H1 (cell line): ENCODE results near the gene PPIF. TPM values are rescaled to one million over a fixed set of nuclear protein-coding genes. Genes with fewer than 3 reads are reported as not detected.

Source experiments
- BACH1 ChIP-seq: IDR thresholded peaks from 2 replicates; pipeline ENCODE4 v1.6.1; 2012; ENCODE audit warnings: low read length, improper control_type of control experiment
- CHD1 ChIP-seq: IDR thresholded peaks from 2 replicates; pipeline ENCODE4 v1.6.1; 2012; ENCODE audit warnings: low read depth, low read length, improper control_type of control experiment
- NANOG ChIP-seq: IDR thresholded peaks from 2 replicates; pipeline ENCODE4 v1.6.1; 2011; ENCODE audit warnings: low read length, low read depth, mild to moderate bottlenecking, inconsistent platforms; ENCODE audit not compliant: insufficient read depth, poor library complexity, severe bottlenecking
- SP1 ChIP-seq: IDR thresholded peaks from 2 replicates; pipeline ENCODE4 v1.6.1; 2011; ENCODE audit warnings: low read depth, low read length
- polyA plus RNA-seq, 7 experiments: library from polyadenylated mRNA; depleted of rRNA in 3 of 7; stranded (reverse) in 5 of 7; unstranded in 2 of 7; fragments of >200 nt in 5 of 7; fragments of 200-250 nt in 2 of 7; gene quantifications; 1 replicate in 5 of 7; 2 replicates in 1 of 7; 4 replicates in 1 of 7; pipeline versions ENCODE4 v1.2.1 to v1.2.3, GENCODE V29; 2011 to 2013; ENCODE audit warnings: missing spikeins in 2 of 7, mixed read lengths in 2 of 7
- total RNA-seq: library from RNA; stranded (reverse); fragmentation: NEBNext Ultra II Directional; extraction: Animal tissue kit (Norgen Biotek cat#: 25700); gene quantifications from 2 replicates; pipeline ENCODE4 v1.2.1, GENCODE V29; 2021
- TF ChIP-seq, protein P1 (sequence below): IDR thresholded peaks from 2 replicates; pipeline ENCODE4 v1.6.1; 2011; ENCODE audit warnings: low read depth, mild to moderate bottlenecking, low read length; ENCODE audit not compliant: insufficient read depth
- TF ChIP-seq, protein P2 (sequence below): IDR thresholded peaks from 2 replicates; pipeline ENCODE4 v1.6.1; 2012; ENCODE audit warnings: inconsistent platforms

PPIF gene
- total and polyA plus RNA-seq, 2 of the 8 experiments (the other 6 are each of a cell fraction or from before 2014, with no cell fraction given) = 70.2 to 77.6 TPM

DNA sequence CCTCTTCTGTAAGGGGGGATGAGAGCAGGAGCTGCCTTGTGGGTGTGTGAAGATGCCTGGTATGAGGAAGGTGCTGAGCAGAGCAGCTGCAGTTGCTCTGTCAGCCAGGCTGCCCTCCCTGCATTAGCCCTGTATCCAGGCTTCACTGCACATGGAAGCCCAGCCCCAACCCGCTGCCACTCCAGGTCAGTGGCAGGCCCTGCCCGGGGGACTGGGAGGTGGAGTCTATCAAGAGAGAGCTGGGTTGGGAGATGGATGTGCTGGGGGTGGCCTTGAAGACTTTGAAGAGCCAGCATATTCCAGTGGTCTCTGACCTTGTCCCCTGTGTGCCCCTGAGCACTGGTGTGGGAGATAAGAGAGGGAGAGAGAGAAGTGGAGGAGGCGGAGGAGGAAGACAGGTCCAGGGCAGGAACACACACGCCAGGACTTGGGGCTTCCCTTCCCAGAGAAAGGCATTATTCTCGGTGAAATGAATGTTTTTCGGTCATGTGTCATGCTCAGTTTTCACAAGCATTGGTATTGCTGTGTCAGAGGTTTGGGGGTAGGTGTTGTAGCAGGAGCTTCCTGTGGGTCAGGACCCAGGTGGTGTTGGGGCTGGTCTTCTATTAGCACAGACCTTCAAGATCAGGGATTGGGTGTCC, 2.6 kb downstream of the PPIF start (continued):
- TF ChIP-seq, protein P1, sequence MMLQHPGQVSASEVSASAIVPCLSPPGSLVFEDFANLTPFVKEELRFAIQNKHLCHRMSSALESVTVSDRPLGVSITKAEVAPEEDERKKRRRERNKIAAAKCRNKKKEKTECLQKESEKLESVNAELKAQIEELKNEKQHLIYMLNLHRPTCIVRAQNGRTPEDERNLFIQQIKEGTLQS = no peak
- TF ChIP-seq CHD1 (no peak), SP1 (no peak), BACH1 (no peak), NANOG (no peak)
- TF ChIP-seq, protein P2, sequence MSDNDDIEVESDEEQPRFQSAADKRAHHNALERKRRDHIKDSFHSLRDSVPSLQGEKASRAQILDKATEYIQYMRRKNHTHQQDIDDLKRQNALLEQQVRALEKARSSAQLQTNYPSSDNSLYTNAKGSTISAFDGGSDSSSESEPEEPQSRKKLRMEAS = no peak
